Measurements from ENCODE around the gene PBX2. TPM values are rescaled to one million over a fixed set of nuclear protein-coding genes. Genes with fewer than 3 reads are reported as not detected.

Gene PBX2
- total RNA-seq, 1 donor from 2014 or later: 36.5 TPM

DNA sequence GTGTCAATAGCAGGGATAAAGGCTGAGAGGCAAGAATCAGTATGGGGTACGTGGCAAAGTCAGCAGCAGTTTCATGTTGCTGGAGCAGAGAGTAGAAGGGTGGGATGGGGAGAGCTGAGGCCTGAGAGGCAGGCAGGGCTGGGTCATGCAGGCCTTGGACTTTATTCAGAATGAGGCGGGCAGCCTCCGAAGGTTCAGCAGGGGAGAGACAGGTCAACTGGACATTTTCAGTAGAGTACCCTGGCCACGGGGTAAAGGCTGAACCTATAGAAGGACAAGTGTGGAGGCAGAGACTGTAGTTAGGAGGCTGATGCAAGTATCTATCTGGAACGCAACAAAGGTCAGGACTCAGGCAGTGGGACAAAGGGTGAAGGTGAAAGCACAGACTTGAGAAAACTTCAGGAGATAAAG lies 20.2 kb upstream of the PBX2 start:
- TF ChIP-seq, protein P1, sequence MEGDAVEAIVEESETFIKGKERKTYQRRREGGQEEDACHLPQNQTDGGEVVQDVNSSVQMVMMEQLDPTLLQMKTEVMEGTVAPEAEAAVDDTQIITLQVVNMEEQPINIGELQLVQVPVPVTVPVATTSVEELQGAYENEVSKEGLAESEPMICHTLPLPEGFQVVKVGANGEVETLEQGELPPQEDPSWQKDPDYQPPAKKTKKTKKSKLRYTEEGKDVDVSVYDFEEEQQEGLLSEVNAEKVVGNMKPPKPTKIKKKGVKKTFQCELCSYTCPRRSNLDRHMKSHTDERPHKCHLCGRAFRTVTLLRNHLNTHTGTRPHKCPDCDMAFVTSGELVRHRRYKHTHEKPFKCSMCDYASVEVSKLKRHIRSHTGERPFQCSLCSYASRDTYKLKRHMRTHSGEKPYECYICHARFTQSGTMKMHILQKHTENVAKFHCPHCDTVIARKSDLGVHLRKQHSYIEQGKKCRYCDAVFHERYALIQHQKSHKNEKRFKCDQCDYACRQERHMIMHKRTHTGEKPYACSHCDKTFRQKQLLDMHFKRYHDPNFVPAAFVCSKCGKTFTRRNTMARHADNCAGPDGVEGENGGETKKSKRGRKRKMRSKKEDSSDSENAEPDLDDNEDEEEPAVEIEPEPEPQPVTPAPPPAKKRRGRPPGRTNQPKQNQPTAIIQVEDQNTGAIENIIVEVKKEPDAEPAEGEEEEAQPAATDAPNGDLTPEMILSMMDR (IDR thresholded peaks at IDR 0.05; ENCODE audit: borderline replicate concordance): no peak
- no peak overlapping the region for H3K27ac ChIP-seq (replicated peaks)
- H3K36me3 ChIP-seq: peaks cover 19% of the 10 kb centered on the region
- no peaks in the 10 kb centered on the region for H3K4me1 ChIP-seq
- no peaks in the 10 kb centered on the region for H3K9me3 ChIP-seq (replicated peaks)
- H3K4me3 ChIP-seq: no peak overlapping the region
- no peaks in the 10 kb centered on the region for H3K27me3 ChIP-seq (ENCODE audit: low read depth)
- no peak for DNase-seq
- intact Hi-C loops (cut with micrococcal nuclease): no loop called here

DNA sequence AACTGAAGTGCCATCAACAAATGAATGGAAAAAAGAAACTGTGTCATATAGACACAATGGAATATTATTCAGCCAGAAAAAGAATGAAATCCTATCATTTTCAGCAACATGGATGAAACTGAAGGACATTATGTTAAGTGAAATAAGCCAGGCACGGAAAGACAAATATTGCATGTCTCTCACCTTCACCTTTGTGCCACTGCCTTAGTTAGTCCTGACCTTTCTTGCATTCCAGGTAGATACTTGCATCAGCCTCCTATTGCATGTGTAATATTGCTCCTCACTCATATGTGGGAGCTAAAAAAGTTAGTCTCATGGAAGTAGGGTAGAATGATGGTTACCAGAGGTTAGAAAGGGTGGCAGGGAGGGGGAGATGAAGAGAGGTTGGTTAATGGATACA lies 19.0 kb upstream of the PBX2 start:
- TF ChIP-seq, protein P1 (IDR thresholded peaks at IDR 0.05; ENCODE audit: borderline replicate concordance): no peak
- Histone ChIP-seq H3K36me3 (peaks cover 30% of the 10 kb centered on the region), H3K4me3 (no peak overlapping the region), H3K9me3 (replicated peaks) (no peaks in the 10 kb centered on the region), H3K27me3 (ENCODE audit: low read depth) (peaks cover 2% of the 10 kb centered on the region), H3K4me1 (no peaks in the 10 kb centered on the region), H3K27ac (replicated peaks) (no peak overlapping the region)
- intact Hi-C loops (cut with micrococcal nuclease): no loop called here
- DNase-seq: no peak

DNA sequence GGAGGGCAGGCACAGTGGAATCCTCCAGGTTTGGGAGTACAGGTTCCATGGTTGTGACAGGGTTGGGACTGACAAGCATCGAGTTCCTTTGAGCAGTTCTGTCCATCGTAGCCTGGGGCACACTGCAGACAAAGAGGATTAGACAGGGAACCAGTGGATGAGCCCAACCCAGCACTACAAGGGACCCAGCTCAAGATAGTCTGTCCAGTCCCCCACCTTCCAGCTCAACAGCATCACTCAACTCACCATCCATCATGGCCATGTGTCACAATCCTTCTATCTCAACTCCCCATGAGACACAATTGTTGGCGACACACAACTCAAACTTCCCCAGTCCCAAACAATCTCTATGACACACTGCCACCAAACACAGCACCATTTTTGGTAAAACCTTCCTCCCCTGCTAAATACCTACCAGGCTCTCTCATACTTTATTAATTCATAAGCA lies 14.3 kb upstream of the PBX2 start:
- H3K36me3 ChIP-seq: peaks cover 34% of the 10 kb centered on the region
- no peaks in the 10 kb centered on the region for H3K9me3 ChIP-seq (replicated peaks)
- TF ChIP-seq, protein P1 (IDR thresholded peaks at IDR 0.05; ENCODE audit: borderline replicate concordance): no peak
- H3K4me1 ChIP-seq: no peaks in the 10 kb centered on the region
- DNase-seq: no peak
- intact Hi-C loops (cut with micrococcal nuclease): no loop called here
- H3K4me3 ChIP-seq: no peak overlapping the region
- peaks cover 27% of the 10 kb centered on the region for H3K27me3 ChIP-seq (ENCODE audit: low read depth)
- no peak overlapping the region for H3K27ac ChIP-seq (replicated peaks)

DNA sequence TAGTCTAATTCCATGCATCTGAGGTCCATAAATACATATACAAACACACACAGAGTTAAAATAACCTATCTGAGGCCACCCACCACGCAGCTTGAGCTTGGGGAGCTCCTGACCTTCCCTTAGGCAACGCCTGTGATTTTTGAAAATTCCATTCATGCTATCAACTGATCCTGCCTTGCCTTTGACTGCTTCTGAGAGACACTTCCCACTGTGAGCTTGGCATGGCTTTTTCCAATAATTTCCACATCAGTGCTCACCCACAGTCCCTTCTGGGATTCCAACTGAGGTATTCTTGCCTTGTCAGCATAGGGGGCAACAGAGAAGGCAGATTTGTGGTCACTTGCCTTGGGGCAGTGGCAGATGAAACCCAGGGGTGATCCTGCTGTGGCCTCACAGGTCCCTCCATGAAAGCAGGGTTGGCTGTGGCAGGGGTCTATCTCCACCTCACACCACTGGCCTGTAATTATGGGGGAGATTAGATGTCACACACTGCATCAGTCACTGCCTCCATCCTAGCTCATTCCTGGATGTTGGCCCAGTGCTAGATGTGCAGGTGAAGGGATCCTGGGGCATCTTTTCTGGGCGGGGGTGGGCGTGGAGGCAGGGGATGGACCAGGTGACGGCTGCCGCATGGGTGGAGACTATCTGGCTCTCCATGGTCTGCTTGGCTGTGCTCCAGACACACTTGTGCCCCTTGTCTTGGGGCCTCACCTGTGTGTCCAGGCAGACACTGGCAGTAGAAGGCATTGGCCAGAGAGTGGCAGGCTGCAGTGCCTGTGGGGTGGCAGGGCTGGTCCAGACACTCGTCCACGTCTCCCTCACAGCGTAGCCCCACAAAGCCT lies 13.6 kb upstream of the PBX2 start:
- H3K4me1 ChIP-seq: no peaks in the 10 kb centered on the region
- H3K9me3 ChIP-seq (replicated peaks): no peaks in the 10 kb centered on the region
- H3K36me3 ChIP-seq: peaks cover 28% of the 10 kb centered on the region
- no peak overlapping the region for H3K4me3 ChIP-seq
- peaks cover 27% of the 10 kb centered on the region for H3K27me3 ChIP-seq (ENCODE audit: low read depth)
- intact Hi-C loops (cut with micrococcal nuclease): no loop called here
- no peak overlapping the region for H3K27ac ChIP-seq (replicated peaks)
- no peak for DNase-seq
- TF ChIP-seq, protein P1 (IDR thresholded peaks at IDR 0.05; ENCODE audit: borderline replicate concordance): no peak

DNA sequence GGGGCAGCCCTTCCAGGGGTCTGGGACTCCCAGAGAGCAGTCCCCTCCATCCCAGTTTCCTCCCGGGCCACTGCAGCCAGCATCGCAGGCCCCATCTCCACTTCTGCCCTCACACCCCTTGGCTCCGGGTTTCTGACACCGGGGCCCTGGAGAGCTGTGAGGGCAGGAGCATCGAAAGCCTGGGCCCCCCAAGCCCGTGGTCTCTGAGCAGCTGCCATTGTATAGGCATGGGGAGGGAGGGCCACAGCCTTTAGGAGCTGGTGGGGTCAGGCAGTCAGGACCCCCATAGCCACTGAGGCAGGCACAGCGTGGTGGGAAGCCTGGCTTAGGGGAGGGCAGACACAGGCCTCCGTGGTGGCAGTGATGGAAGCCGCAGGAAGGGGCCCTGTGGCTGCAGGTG lies 12.2 kb upstream of the PBX2 start:
- TF ChIP-seq, protein P1 (IDR thresholded peaks at IDR 0.05; ENCODE audit: borderline replicate concordance): no peak
- Histone ChIP-seq H3K27ac (replicated peaks) (no peak overlapping the region), H3K4me3 (no peak overlapping the region), H3K9me3 (replicated peaks) (no peaks in the 10 kb centered on the region), H3K27me3 (ENCODE audit: low read depth) (peaks cover 27% of the 10 kb centered on the region), H3K4me1 (peaks cover 5% of the 10 kb centered on the region), H3K36me3 (peaks cover 23% of the 10 kb centered on the region)
- no peak for DNase-seq
- intact Hi-C loops (cut with micrococcal nuclease): no loop called here
